ENCODE measurements around the gene FBXL19.
"Not testable (repeated sequence)": the region's sequence is repeated elsewhere in the genome, so short reads cannot be mapped to it uniquely, and the experiment has no call there.

FBXL19 gene

GRCh38 chr16:30934827-30935557 lies 11.6 kb downstream of the FBXL19 start:
- no peak overlapping the region for H3K4me3 ChIP-seq (ENCODE audit: low read depth, low read length)
- TF ChIP-seq, protein P1, sequence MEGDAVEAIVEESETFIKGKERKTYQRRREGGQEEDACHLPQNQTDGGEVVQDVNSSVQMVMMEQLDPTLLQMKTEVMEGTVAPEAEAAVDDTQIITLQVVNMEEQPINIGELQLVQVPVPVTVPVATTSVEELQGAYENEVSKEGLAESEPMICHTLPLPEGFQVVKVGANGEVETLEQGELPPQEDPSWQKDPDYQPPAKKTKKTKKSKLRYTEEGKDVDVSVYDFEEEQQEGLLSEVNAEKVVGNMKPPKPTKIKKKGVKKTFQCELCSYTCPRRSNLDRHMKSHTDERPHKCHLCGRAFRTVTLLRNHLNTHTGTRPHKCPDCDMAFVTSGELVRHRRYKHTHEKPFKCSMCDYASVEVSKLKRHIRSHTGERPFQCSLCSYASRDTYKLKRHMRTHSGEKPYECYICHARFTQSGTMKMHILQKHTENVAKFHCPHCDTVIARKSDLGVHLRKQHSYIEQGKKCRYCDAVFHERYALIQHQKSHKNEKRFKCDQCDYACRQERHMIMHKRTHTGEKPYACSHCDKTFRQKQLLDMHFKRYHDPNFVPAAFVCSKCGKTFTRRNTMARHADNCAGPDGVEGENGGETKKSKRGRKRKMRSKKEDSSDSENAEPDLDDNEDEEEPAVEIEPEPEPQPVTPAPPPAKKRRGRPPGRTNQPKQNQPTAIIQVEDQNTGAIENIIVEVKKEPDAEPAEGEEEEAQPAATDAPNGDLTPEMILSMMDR (IDR thresholded peaks at IDR 0.05; ENCODE audit: insufficient read depth, low read depth, low read length, missing control alignments) = peak; percentile 62
- peak; percentile 43 for DNase-seq (ENCODE audit: low read depth)

GRCh38 chr16:30937692-30938091 lies 14.3 kb downstream of the FBXL19 start:
- H3K4me3 ChIP-seq (ENCODE audit: low read depth, low read length) = no peak overlapping the region
- TF ChIP-seq, protein P1 (IDR thresholded peaks at IDR 0.05; ENCODE audit: insufficient read depth, low read depth, low read length, missing control alignments) = no peak
- DNase-seq (ENCODE audit: low read depth) = no peak

DNA sequence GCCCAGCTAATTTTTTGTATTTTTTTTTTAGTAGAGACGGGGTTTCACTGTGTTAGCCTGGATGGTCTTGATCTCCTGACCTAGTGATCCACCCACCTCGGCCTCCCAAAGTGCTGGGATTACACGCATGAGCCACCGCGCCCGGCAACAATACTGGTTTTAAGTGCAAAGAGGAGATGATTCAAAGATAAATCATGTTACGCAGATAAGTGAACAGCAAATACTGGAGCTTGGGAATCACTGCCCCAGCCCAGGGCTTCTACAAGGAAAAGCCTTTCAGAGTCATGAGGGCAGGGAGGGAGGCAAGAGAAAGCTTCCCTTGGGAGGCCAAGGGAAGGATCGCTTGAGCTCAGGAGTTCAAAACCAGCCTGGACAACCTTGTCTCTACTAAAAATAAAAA lies 16.2 kb downstream of the FBXL19 start:
- DNase-seq (ENCODE audit: low read depth) = not testable (repeated sequence)

DNA sequence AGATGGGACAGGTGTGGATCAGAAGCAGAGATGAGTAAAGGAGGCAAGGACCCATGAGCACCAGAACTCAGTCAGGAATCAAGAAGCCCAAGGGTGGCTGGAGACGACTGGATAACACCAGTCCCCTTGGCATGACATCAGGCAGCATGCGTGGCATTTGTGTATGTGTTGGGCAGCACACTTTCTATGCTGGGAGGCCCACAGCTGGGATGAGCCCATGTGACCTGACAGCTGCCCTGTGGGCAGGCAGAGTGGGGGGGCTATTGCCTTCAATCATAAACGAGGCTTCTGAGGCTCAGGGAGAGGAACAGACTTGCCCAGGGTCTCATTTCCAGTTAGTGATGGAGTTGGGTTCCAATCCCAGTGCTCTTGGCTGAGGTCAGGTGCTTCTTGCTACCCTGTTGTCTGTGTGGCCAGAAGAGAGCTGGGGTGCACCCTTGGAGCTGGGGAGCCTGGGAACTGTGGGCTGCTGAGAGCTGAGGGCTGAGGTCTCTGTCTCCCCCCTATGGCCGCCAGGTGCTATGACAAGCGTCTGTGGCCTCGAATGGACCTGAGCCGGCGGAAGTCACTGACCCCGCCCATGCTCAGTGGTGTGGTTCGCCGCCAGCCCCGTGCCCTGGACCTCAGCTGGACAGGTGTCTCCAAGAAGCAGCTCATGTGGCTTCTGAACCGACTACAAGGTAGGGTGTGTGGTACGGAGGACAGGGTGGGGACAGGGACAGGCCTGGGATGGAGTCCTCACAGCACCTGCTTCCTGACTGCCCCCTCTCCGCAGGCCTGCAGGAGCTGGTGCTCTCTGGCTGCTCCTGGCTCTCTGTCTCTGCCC lies 18.4 kb downstream of the FBXL19 start:
- no peak overlapping the region for H3K4me3 ChIP-seq (ENCODE audit: low read depth, low read length)
- DNase-seq (ENCODE audit: low read depth) = peak; percentile 88
- TF ChIP-seq, protein P1 (IDR thresholded peaks at IDR 0.05; ENCODE audit: insufficient read depth, low read depth, low read length, missing control alignments) = peak; percentile 98

More for the DNA sequence above, 16.2 kb downstream of the FBXL19 start:
- H3K4me3 ChIP-seq (ENCODE audit: low read depth, low read length) = not testable (repeated sequence)

DNA sequence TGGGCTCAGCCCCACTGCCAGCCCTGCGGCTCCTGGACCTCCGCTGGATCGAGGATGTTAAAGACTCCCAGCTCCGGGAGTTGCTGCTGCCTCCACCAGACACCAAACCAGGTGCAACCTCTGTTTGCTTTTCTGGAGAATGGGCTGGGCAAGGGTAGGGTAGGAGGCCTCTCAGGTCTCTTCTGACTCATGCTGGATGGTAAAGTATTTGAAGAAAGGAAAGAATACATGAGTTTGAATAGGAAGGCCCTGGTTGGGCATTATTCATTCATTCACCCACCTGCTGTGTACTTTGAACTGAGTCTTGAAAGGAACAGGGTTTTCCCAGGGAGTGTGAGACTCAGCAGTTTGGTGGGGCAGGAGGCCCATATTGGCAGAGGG lies 19.0 kb downstream of the FBXL19 start:
- H3K4me3 ChIP-seq (ENCODE audit: low read depth, low read length) = no peak overlapping the region
- no peak for DNase-seq (ENCODE audit: low read depth)
- TF ChIP-seq, protein P1 (IDR thresholded peaks at IDR 0.05; ENCODE audit: insufficient read depth, low read depth, low read length, missing control alignments) = no peak

DNA sequence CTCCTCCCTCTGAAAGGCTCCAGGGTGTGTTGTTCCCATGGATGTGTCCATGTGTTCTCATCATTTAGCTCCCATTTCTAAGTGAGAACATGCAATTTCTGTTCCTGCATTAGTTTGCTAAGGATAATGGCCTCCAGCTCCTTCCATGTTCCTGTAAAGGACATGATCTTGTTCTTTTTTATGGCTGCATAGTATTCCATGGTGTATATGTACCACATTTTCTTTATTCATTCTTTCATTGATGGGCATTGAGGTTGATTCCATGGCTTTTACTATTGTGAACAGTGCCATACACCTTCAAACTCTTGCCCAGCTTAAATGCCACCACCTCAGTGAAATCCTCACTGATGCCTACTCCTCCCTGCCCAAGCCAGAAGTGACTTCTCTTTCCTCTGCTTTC lies 21.0 kb downstream of the FBXL19 start:
- no peak for DNase-seq (ENCODE audit: low read depth)
- no peak overlapping the region for H3K4me3 ChIP-seq (ENCODE audit: low read depth, low read length)
- TF ChIP-seq, protein P1 (IDR thresholded peaks at IDR 0.05; ENCODE audit: insufficient read depth, low read depth, low read length, missing control alignments) = no peak

GRCh38 chr16:30946671-30947540 lies 23.5 kb downstream of the FBXL19 start:
- H3K4me3 ChIP-seq (ENCODE audit: low read depth, low read length) = no peak overlapping the region
- DNase-seq (ENCODE audit: low read depth) = no peak
- TF ChIP-seq, protein P1 (IDR thresholded peaks at IDR 0.05; ENCODE audit: insufficient read depth, low read depth, low read length, missing control alignments) = no peak

Data from GM12865 (cell line).